CD4-positive, alpha-beta T cell treated with Interleukin-21 for 1 hour (primary cell): ENCODE data around the gene GGACT.
"Not testable (repeated sequence)": the region's sequence is repeated elsewhere in the genome, so short reads cannot be mapped to it uniquely, and the experiment has no call there.

ENCODE experiments used
- DNase-seq: peaks from one replicate; pipeline ENCODE4 v3.0.0-alpha.2; 2020

GGACT gene

GRCh38 chr13:100528353-100528752 lies 60.2 kb downstream of the GGACT start:
- no peak for DNase-seq

GRCh38 chr13:100527644-100528043 lies 60.9 kb downstream of the GGACT start:
- no peak for DNase-seq

DNA sequence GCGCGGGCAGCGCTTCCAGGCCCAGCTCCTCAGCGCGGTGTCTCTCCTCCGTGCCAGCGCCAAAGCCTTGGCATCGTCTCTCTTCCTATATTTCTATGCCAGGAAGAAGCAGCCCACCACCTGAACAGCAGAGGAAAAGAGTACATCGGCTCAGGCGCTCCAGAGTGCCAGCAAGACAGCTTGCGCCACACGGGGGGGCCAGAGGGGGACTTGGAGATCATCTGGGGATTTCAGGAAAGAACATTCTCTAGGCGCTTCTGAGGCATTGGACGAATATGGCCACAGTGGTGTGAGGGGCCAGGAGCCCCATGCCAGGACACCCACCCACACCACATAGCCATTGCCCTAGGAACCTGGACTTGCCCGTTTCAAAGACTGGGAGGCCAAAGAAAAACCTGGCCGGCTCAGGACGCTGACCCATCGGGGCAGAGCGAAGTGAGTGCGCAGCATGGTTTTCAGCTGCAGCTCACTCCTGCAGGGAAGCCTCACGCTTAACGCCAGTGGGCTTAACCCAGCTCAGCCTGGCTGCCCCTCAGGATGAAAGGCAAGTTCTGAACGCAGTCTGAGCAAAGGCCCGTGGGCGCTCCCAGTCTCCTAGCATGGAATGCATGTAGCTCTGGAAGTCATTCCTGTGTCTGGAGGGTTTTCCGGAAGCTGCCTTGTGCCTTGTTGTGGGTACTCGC lies 62.1 kb downstream of the GGACT start:
- DNase-seq = no peak

DNA sequence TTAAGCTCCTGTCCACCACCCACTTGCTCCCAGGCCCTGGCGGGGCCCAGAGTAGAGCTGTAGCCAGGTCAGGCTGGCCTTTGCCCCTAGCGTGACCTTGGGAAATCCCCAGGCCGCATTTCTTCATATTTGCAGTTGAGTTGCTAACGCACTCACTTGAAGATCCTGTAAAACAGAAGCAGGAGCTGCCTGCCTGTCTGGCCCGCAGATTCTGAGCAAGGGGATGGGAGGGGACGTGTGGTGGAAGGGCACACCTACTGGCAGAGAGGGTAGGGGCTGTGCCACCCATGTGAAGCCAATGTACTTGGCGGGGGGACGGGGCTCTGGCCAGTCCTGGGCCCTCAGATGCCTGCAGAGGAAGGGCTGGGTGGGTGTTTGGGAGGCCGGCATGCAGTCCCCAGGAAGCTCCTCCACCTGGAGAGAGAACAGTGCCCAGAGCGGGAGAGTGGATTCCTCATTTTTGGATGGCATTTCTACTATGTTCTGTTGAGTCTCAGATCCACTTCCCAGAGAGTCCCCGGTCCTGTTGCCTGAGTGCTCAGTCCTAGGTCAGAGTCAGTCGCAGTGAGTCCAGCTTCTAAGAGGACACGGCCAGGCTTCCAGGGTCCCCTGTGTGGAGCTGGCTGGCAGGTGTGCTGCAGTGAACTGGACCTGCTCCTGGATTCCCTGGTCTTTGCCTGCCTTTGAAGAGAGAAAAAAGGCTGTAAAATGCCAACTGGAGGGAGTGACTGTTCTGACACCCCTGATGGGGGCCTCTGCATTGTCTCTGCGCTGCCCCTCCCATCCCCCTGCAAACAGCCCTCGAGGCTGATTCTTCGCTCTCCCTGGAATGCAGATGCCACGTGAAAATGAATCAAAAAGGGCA lies 62.9 kb downstream of the GGACT start:
- no peak for DNase-seq

DNA sequence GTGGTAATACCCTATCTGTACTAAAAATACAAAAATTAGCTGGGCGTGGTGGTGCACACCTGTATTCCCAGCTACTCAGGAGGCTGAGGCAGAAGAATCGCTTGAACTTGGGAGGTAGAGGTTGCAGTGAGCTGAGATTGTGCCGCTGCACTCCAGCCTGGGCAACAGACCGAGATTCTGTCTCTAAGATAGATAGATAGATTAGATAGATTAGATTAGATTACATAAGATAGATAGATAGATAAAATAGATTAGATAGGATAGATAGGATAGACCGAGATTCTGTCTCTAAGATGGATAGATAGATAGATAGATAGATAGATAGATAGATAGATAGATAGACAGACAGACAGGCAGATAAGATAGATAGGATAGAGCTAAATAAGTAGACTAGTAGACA lies 63.9 kb downstream of the GGACT start:
- DNase-seq = not testable (repeated sequence)

DNA sequence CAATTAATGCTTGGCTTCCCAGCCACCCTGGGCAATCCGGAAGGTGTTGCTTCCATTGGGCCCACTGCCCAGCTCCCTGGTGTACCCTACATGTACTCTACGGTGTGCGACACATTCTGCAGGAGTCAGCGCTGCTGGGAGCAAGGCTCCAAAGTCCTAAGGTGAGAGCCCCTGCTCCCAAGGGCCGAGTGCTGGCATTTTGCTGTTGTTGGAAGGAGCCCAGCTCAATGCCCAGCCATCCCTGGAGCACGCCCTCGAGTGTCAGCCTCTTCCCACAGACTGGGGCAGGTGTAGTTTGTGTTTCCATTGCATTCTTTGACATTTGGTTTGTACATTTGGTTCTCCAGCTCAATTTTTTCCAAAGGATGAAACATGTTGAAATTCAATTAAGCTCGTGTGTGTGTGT lies 64.6 kb downstream of the GGACT start:
- no peak for DNase-seq

DNA sequence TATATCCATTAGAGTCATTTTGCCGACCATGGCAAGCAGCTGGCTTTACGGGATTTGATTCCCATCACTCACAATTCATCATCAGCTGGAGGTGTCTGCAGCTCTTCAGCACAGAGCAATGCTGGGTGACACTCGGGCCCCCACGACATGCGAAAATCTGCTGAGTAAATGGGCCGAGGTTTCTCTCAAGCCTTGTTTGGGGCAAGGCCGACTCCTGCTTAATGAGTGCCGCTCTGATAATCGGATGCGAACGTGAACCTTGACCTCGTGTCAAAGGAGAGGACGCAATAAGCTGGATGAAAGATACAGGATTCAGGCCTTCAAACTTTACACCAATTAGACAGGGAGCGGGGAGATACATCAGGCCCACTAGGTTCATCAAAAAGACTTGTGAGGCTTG lies 65.2 kb downstream of the GGACT start:
- DNase-seq = no peak

GRCh38 chr13:100522618-100523309 lies 65.8 kb downstream of the GGACT start:
- no peak for DNase-seq

DNA sequence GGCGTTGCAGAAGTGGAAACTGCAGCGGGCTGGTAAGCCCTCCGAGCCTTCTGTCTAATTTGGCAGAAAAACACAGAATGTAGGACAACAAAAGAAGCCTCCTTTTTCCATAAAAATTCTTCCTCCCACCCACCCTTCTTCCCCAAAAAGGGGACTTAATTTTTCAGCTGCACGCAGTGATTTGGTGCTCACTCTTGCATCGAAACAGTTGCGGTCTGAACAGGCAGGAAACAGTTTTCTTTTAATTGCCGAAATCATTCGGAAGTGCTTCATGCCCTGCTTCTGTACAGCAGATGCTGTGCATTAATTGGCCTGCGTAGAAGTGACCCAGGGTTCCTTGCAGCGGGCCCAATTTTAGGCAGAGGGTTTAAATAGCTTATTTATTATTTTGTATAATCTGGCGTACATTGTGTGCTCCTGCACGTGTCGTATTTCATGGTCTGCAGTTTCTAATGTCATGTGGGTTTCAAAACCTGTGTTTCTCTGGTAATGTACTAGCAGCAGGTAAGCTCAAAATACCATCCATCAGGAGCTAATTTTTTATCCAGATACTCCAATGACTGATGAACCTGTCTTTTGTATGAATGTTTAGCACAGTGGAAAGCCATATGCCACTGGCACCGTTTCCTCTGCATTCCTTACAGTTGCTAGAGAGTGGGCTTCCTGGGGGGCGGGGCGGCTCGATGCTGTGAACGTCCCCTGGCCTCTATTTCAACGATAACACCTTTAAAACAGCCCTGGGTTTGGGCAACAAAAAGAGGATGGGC lies 66.6 kb downstream of the GGACT start:
- no peak for DNase-seq

DNA sequence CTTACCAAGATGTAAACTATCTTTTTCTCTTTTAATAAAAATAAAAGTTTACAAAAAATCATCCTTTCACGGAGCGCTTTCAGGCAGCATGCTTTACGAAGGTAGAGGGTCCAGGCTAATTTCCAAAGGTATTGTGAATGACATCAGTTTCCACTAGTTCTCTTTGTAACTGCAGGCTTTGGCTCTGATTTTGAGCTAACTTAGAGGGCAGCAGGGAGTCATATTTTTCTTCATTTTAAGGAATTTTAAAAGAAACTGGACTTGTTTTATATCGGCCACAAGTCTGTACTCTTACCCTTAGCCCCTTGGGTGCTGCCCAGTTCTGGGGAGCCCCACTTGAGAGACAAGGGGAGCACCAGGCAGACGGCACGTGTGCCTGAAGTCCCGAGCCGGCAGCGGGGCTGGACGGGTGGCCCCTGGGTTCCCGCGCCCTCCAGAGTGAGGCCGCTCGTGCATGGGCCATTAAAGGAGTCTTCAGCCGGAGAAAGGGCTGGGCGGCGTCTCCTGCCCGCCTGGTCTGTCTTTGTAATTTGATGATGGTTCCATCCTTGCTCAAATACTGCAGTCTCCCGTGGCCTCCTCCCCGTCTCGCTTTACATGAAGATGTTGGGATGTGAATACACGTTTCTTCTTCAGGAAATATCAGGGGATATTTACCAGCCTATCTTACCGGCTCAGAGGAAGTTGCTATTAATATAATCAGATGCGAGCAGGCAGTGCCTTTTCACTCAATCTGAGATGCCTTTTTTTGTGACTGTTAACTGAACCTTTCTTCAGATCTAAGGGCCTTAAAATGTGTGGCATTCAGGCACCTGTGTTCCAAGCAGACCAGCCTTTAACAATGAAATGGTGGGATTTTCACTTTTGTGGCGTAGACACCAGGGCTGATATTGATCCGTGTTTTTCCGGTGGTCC lies 67.4 kb downstream of the GGACT start:
- no peak for DNase-seq

GRCh38 chr13:100519626-100520025 lies 69.0 kb downstream of the GGACT start:
- DNase-seq = no peak

GRCh38 chr13:100518394-100519062 lies 70.1 kb downstream of the GGACT start:
- no peak for DNase-seq

DNA sequence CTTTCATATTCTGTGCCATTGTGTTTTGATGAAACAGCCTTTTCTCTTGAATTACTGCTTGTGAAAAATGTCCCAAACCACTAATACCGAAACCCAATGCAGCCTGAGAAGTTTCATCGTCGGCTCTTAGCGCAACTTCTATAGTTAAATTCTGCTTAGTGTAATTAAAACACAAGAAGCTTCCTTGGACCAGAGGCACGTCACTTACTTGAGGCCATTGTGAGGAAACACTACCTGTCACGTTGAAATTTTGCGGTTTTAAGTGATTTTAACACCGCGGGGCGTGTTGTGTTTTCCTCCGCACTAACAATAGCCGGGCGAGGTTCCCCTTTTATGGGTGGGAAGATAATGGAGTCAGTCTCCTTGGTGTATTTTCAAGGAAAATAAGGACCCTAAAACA lies 70.9 kb downstream of the GGACT start:
- peak; percentile 17 for DNase-seq

GRCh38 chr13:100517135-100517534 lies 71.5 kb downstream of the GGACT start:
- DNase-seq = no peak

- no peak for DNase-seq
Measured at GRCh38 chr13:100515410-100515800, 73.2 kb downstream of the GGACT start.

- peak; percentile 69 for DNase-seq
Measured at GRCh38 chr13:100514788-100515409, 73.7 kb downstream of the GGACT start.

GRCh38 chr13:100513987-100514670 lies 74.5 kb downstream of the GGACT start:
- no peak for DNase-seq

GRCh38 chr13:100513171-100513570 lies 75.4 kb downstream of the GGACT start:
- no peak for DNase-seq

DNA sequence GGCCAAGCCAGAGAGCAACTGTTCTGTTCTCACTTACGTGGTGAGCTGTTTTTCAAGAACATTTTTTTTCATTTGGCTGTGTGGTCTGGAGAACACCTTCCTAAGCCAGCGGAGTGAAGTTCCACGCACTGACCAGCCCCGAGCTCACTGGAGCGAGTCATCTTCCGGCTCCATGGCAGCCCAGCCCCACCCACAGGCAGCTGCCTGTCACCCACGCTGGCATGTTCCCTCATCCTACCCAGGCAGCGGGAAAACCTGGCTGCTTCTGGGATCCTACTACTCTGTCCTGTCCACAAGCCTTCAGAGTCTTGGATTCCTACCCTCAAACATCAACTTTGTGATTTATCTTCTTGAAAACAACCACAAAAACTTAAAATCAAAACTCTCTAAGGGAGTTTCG lies 76.2 kb downstream of the GGACT start:
- no peak for DNase-seq

- DNase-seq = no peak
Measured at GRCh38 chr13:100511466-100511865, 77.1 kb downstream of the GGACT start.
